HG02759 (cell line): ENCODE measurements around the gene ZNF691.

Source experiments
- ATAC-seq: cut with Tn5 transposase; IDR thresholded peaks from one replicate; pipeline ENCODE4 v1.9.1; 2021; ENCODE audit warnings: mild to moderate bottlenecking, moderate library complexity; ENCODE audit not compliant: unreplicated experiment

ZNF691 gene

DNA sequence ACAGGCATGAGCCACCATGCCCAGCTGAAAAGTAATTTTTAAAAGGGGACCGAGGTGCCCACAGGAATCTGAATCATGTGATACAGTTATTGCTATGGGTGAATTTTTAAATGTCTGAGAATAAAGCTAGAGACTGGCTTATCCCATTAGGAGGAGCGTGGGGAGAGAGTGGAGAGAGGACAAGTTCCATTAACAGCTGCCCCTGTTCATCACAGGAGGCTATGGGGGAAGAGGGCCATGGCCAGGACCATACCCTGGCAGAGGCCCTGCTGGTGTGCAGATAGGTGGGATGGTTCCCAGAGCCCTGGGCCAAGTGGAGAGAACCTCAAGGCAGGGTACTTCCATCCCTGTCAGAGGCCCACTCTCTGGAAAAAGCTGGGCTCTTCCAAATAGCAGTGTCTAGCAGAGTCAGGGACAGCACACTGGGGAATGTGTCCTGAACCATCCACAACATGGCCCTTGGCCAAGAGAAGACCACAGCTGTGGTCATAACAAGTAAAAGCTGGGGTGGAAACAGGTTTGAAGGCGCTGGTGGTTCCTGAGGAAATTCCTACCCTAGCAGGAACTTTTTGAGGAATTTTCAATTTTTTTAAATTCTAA lies 13.7 kb upstream of the ZNF691 start:
- no peak for ATAC-seq

DNA sequence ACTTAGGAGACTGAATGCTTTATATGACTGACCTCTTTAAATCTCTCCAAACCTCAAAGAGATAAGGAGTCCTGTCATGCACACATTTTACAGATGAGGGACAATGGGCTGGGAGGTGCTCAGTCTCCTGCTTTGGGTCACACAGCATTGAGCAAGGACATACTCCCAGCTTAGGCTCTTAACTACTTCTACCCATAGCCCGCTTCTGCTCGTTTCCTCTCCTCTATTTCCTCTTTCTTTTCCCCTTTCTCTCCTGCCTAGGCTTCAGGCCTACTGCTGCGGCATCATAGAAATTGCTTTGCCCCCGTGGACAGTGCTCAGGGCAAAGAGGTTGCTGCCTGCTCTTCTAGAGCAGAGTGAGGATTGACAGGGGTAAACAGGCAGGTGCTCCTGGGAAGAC lies 12.4 kb upstream of the ZNF691 start:
- no peak for ATAC-seq

DNA sequence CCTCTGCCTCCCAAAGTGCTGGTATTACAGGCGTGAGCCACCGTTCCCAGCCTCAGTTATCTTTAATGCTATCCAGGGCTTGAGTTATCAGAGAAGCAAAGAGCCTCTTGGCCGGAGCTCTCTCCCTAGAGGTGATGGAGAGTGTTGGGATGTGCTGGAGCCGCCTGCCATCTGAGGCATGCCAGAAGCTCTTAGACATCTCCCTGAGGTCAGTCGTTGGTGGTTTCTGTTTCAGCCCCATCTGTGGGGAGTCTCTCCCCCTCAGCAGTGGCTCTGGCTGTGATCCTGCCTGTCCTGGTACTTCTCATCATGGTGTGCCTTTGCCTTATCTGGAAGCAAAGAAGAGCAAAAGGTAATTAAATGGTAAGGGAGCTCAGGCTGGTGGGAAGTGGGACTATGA lies 11.6 kb upstream of the ZNF691 start:
- no peak for ATAC-seq

DNA sequence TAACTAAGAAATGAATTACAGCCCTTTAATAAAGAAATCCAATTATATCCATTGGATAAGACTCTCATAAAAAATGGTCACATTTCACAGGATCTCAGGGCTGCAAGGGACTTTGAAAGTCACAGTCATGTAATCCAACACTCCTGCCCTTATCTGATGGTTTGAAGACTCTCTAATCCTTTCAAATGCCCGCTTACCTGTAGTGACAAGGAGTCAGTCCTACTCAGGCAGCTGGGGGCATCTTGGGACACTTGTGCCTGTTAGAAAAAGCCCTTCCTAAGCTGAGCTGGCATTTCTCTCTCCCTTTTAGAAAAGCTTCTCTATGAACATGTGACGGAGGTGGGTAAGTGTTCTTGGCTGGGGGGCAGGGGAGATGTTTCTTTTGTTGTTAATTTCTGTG lies 11.0 kb upstream of the ZNF691 start:
- ATAC-seq = no peak

DNA sequence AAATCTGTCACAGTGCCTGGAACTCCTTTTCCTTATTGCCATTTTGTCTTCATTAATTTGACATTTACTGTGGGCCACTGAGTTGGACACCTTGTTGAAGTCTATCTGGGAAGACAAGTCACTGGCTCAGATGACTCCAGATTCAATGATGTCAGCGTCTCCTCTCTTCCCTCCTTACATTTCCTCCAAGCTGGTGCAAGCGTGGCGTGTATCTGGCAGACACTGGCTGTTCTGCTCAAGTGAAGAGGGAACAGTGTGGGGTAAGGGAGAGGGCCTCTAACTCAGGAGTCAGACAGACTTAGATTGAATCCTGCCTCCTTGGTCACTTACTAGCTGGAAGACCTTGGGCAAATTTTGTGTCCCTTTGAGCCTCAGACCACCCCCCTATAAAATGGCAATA lies 8.7 kb upstream of the ZNF691 start:
- no peak for ATAC-seq

DNA sequence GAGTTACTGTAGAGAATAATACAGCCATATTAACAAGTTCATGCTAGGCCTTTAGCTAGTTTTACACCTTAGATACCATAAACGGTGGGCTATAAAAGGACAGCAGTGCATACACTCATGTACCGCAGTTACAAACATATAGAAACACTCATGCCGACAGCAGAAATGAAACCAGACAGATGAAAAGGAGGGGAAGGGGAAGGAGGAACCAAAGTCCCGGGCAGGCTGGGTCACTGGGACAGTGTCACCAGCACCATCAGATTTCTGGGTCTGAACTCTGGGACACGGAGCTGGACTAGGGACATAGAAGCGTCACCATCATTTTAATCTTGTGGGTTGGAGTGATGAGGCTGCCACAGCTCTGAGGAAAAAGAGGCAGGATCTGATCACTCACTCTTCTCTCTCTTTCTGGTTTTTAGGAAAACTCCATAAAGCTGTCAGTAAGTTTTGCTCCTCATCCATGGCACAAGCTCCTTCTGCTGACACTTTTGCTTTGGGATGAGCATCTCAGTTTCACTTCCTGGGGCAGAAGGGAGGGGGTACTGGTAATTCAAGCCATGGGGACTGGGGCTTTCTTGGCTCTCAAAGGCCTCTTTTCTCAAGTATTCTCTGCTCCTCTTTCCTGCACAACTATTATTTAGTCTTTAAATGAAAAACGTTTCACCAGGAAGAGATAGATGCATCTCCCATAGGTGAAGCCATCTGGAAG lies 7.8 kb upstream of the ZNF691 start:
- no peak for ATAC-seq

DNA sequence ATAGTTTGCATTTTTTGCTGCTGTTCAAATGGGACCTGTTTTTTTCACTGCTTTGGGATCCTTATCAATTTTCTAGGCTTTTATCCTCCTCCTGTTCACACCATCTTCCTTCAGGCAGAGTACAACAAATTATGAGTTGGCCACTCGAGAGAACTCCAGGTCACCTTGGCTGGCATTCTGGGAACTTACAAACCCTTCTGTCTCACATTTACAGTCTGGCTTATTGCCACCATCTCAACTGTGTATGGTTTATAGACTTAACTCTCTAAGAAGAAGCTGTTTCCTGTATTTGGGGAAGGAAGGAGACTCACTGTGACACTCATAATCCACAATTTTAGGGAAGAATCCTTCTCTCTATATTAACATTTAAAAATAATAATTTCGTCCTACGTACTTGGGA lies 5.4 kb upstream of the ZNF691 start:
- ATAC-seq = no peak

DNA sequence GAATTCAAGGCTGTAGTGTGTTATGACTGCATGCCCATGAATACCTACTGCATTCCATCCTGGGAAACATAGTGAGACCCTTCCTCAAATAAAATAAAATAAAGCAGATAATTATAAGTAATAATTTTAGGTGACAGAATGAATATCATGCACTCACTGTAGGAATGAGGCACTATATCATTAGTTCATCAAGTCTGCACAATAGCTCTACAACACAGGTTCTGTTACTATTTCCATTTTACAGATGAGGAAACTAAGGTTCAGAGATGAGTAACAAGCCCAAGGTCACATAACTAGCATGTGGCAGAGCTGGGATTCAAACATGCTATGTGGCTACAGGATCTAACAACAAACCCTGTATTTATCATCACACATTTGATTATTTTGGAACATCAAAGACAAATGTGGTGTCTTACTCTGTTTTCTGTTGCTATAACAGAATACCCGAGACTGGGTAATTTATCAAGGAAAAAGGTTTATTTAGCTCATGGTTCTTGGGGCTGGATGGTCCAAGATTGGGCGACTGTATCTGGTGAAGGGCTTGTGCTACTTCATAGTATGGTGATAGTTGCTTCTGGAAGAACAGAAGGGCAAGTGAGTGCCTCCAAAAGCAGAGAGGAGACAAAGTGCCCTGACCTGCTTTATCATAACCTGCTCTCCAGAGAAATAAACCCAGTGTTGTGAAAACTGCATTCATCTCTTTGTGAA lies 4.8 kb upstream of the ZNF691 start:
- no peak for ATAC-seq

DNA sequence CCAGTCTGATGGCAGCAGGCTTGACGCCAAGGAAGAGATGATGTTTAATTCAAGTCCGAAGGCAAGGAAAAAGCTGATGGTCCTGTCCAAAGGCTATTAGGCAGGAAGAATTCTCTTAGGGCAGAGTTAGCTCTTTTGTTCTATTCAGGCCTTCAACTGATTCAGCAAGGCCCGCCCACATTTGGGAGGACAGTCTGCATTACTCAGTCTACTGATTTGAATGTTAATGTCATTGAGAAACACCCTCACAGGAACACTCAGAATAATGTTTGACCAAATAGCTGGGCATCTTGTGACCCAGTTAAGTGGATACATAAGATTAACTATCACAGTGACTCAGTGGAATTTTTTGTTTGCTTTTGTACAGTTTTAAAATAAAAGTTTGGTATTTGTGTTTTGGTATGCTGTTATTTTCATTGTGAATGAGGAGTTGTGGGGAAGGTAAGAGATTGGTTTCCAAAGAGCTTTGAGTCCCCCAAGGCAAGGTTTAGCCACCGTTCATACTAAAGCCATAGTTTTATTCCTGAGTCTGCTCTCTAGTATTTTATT lies 1.7 kb upstream of the ZNF691 start:
- ATAC-seq = no peak

DNA sequence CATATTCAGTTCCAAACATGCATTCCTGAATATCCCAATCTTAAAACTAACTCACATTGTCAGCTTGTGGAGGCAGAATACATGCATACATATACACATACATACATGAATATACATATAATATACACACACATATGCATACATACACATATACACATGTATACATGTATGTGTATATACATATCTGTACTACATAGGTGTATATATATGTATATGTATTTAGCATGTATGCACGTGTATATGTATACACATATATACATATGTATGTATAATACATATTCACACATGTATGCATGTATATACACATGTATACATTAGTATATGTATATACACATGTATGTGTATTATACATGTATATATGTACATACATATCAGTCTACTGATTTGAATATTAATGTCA lies 1.2 kb upstream of the ZNF691 start:
- no peak for ATAC-seq

DNA sequence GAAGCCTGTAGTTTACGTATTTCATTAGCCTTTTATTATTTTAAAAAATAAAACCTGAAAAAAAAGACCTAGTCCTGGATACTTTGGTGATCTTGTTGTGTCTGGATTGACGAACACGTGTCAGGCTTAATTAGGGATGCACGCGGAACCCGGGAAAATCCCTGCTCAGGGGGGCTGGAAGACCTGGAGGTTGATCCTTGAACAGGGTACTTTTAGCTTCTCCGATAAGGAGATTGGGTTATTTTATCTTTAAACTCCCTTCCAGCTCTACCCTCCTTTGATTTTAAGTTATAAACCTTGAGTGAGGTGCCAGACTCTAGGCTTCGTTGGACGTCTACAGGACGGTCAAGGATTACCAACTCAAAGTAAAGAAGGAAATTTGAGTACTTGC lies 552 bp upstream of the ZNF691 start:
- peak; percentile 20 for ATAC-seq

DNA sequence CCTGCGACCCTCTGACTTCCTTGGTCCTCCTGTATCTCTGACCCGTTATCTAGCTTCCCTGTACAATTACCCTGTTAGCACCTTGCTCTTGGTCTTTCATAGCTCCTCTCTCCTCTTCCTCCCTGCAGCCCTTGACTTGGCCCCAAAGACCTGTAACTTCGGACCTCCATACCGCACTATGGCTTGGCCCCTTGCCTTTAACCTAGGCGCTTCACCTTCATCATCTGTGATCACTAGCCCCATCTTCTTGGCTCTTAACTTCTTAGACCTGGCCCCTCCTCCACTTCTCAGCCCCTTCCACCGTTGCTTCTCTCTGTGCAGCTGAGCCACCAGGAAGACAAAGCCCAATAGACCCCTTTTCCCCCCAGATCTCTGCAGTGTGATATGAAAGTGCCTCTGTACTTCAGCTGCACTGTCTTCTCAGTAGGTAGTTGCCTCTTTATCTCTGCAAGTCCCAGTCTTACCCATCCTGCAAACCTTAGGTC lies 740 bp downstream of the ZNF691 start:
- no peak for ATAC-seq

DNA sequence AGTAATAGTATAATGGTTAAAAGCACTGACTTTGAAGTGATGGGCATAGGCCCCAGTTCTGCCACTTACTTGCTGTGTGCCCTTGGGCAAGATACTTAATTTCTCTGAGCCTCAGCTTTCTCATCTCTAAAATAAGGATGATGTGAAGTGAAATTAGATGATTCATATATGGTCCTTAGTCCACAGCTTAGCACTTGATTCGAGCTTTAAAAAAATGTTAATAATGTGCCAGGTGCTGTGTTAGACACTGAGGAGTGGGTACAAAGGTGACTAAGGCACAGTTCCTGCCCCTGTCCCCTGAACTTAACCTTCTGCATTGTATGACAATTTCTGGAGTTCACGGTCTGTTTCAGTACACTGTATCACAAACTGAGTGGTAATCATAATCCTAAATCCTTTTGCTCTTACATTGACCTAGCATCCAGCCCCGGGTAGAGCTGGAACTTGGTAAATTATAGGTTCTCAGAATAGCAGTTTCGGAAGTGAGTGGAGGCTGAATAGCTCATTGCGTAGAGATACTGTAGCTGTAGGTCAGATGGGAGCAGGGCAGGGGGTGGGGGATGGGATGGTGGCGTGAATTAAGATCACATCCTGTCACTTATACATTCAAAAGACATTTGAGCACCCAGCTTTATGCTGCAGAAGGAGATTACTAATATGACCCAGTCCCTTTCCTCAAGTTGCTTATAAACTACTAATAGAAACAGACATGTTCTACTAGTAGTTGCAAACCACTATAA lies 1.5 kb downstream of the ZNF691 start:
- ATAC-seq = no peak

DNA sequence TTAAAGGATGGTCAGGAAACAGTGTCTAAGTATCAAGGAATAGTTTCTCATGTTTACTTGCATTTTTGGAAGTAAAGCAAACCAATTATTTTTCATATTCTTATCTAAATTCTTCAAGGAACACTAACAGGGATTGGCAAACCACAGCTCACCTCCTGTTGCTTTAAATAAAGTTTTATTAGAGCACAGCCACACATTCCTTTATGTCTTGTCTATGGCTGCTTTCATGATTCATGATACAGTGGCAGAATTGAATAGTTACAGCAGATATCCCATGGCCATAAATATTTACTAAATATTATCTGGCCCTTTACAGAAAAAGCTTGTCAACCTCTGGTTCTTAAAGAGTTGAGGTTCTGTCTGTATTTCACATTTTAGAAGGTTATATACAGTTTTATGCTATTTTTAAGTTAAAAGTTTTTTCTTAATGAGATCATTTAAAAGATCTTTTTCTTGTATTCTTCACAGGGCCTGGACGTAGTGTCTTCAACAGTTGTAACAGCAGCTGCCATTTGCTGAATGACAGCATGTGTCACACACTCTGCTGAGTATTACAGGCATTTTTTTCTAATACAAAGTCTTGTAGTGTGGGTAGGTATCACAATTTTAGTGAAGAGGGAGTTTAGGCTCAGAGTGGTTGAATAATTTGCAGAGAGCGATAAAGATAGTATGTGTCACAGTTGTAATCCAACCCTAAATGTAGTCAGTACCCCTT lies 2.6 kb downstream of the ZNF691 start:
- ATAC-seq = no peak

DNA sequence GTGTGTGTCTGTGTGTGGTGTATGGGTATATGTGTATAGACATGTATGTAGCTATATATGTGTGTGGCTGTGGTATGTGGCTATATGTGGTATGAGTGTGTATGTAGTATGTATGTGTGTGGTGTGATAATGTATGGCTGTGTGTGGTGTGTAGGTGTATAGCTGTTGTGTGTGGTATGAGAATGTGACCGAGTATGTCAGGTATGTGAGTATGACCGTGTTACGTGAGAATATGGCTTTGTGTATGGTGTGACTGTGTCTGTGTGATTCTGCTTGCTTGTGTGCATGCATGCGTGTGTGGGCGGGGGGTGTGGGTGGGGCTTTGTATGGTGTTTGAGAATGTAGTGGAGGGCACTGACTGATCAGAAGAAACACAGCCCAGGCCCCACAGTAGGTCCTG lies 3.5 kb downstream of the ZNF691 start:
- ATAC-seq = no peak

DNA sequence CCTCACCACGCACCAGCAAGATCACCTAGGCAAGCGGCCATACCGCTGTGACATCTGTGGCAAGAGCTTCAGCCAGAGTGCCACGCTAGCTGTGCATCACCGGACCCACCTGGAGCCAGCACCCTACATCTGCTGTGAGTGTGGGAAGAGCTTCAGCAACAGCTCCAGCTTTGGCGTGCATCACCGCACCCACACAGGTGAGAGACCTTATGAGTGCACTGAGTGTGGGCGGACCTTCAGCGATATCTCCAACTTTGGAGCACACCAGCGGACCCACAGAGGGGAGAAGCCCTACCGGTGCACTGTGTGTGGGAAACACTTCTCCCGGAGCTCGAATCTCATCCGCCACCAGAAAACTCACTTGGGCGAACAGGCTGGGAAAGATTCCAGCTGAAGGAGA lies 5.0 kb downstream of the ZNF691 start:
- no peak for ATAC-seq

DNA sequence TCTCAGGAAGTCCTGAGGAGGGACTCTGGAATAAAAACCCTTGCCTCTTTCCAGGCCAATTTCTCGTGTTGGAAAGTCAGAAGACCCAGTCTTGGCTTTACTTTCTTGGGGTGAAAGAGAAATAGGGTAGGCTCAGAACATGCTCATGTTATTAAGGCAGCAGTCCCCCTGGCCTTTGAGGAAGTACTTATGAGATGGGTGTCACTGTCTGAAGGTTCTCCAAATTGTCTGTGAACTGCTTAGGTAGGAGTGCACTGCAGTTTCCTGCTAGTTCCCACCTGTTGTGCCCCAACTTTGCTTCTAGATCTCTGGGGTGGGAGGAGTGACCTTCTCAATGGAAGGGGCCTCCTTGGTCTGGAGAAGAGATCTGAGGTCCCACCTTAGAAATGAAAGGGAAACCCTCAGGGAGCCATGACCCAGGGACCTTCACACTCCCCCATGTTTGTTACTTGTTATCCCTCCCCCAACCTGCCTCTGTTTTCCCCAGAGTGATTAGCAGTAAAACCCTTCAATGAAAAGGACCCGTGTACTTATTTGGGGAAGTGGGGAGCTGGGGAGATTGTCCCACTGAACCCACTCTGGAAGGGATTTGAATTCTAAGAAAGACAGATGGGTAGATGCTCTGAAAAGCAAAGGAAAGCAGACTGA lies 5.7 kb downstream of the ZNF691 start:
- no peak for ATAC-seq

DNA sequence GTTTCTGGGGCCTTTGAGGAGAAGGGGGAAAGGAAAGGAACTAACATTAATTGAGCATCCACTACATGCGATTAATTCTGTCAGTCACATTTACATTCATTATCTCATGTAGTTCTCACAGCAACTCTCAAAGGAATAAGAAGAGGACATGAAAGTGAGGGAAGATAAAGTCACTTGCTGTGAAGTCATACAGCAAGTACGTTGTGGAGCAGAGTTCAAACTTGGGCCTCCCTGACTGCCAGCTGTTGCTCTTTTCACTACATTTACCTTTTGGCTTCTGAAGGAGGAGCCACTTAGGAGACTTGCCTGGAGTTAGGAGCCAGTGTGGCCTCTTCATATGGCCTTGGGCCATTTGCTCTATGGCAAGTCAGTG lies 6.2 kb downstream of the ZNF691 start:
- no peak for ATAC-seq

DNA sequence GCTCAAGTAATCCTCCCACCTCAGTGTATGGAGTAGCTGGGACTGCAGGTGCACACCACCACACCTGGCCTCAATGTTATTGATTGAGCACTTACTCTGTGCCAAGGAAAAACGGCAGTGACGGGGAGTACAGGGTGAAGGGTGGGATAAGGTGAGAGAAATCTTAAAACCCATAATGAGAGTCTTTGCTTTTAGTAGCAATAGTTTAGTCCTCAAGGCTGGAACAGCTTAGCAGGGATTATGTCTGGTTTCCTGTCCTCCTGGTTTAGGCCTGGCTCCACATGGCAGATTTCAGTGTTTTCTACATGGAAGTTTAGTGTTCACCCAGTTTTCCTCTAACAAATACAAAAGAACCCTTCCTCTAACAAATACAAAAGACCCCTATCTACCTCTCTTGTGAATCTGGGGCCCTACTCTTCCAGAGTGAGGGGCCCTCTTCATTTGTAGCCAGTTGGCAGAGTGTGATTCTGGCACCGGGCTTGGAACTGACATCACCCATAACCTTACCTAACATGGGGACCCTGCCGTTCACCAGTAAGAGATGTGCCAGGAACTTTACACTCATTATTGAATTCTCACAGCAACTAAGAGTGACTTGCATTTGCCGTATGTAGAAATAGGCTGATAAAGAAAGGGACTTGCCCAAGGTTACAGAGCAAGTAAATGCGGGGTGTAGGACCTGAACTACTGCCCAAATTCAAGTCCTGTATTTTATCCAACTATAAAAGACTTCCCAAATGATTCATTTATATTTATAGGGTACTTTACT lies 6.9 kb downstream of the ZNF691 start:
- no peak for ATAC-seq
